Activated CD8-positive, alpha-beta memory T cell treated with anti-CD3 and anti-CD28 coated beads, Interleukin-2, amount 50 U/mL, for 48 hours (primary cell): ENCODE measurements around the gene RBM38.

ENCODE experiments used
- DNase-seq: peaks from one replicate; pipeline ENCODE4 v3.0.0-alpha.2; 2020

Gene RBM38

DNA sequence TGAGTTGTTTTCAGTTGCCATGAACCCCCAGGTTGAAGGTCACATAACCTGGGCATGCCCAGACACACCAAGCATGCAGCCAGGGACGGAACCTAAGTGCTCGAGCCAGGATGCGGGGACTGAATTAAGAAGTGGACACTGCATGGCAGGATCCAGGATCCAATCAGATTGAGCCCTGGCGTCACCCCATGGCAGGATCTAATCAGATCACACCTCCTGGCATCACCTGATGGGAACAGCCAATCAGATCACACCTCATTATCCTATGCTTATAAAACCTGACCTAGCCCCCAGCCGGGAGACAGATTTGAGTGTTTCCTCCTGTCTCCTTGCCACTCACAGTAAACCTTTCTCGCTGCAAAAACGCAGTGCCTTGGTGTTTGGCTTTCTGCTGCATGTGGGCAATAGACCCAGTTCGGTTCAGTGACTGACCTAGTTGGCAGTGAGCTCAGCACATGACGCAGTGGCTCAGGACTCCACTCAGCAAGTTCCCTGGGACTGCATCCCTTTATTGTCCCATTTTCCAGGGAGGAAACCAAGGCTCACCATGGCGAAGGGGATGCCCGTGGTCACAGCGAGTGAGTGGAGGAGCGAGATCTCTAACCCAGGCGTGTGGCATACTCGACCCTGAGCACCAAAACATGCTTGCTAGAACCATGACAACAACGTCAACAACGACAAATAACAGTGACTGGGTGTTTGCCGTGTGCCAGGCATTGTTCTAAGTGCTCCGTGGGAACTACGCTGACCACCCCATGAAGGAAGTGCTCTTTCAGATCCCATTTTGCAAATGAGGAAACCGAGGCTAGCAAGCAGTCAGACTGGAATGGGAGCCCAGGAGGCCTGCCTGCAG is 66.3 kb downstream of the RBM38 start:
- no peak for DNase-seq

DNA sequence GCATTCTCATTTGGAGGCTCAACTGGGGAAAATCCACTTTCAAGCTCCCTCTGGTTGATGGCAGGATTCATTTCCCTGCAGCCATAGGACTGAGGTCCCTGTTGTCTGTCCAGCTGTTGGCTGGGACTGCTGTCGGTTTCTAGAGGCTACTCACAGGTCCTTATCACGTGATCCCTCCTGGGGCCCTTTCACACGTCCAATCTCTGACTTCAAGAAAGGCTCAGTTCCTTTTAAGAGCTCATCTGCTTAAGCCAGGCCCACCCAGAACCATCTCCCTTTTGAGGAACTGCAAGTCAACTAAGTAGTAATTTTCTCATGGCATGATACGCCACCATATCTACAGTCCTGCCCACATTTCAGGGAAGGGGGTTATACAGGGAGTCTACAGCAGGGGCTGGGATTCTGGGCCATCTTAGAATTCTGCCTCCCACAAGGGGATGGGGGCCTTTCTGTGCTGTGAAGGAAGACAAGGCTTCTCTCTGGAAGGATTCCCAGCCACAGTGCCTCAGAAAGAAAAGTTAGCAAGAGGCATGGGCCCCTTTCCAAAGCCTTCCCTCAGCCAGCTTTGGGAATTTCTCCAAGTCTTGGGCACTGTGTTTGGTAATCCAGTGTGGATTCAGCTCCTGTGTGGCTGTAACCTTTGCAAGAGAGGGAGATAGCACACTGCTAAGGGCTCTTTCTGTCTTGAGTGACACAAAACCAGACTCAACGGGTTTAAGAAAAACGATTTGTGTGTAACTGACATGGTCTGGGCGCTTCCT is 67.4 kb downstream of the RBM38 start:
- no peak for DNase-seq
